DOHH2 (cell line): ENCODE data around the gene BBX.
"Not testable (repeated sequence)": the region's sequence is repeated elsewhere in the genome, so short reads cannot be mapped to it uniquely, and the experiment has no call there.

Experiments
- H3F3A ChIP-seq: fragments of 200-600 bp; sonication (generic), shearing (Covaris generic); 2 replicates; pipeline ENCODE4 v1.6.0; 2016; ENCODE audit warnings: antibody characterized with exemption, mild to moderate bottlenecking; ENCODE audit not compliant: control insufficient read depth, insufficient read depth
- H3K27ac ChIP-seq: fragments of 200-600 bp; sonication (generic); 2 replicates; pipeline ENCODE4 v1.5.1; 2014; ENCODE audit warnings: low read depth, mild to moderate bottlenecking, low read length, moderate library complexity
- H3K27me3 ChIP-seq: fragments of 200-600 bp; sonication (generic); 2 replicates; pipeline ENCODE4 v1.6.1; 2014; ENCODE audit warnings: mild to moderate bottlenecking, low read length, mixed read lengths; ENCODE audit not compliant: control insufficient read depth
- H3K36me3 ChIP-seq: fragments of 200-600 bp; sonication (generic); 2 replicates; pipeline ENCODE4 v1.6.1; 2014; ENCODE audit warnings: mild to moderate bottlenecking, low read length, moderate library complexity, mixed read lengths; ENCODE audit not compliant: control insufficient read depth
- H3K4me1 ChIP-seq: fragments of 200-600 bp; sonication (generic); 2 replicates; pipeline ENCODE4 v1.6.1; 2014; ENCODE audit warnings: mild to moderate bottlenecking, low read length, mixed read lengths; ENCODE audit not compliant: control insufficient read depth
- H3K4me2 ChIP-seq: fragments of 200-600 bp; sonication (generic); 2 replicates; pipeline ENCODE4 v1.6.0; 2014; ENCODE audit warnings: mild to moderate bottlenecking, low read length, moderate library complexity
- H3K4me3 ChIP-seq: fragments of 200-600 bp; sonication (generic); 2 replicates; pipeline ENCODE4 v1.5.1; 2014; ENCODE audit warnings: mild to moderate bottlenecking, low read length, mixed read lengths
- H3K79me2 ChIP-seq: fragments of 200-600 bp; sonication (generic); 2 replicates; pipeline ENCODE4 v1.6.1; 2014; ENCODE audit warnings: mild to moderate bottlenecking, low read length, mixed read lengths; ENCODE audit not compliant: control insufficient read depth
- H3K9me2 ChIP-seq: fragments of 200-600 bp; sonication (generic); replicated peaks from 2 replicates; pipeline ENCODE4 v1.6.1; 2014; ENCODE audit warnings: mild to moderate bottlenecking, low read length, mixed read lengths; ENCODE audit not compliant: control insufficient read depth
- H3K9me3 ChIP-seq: fragments of 200-600 bp; sonication (generic); 2 replicates; pipeline ENCODE4 v1.6.1; 2014; ENCODE audit warnings: antibody characterized with exemption, low read length, mixed read lengths; ENCODE audit not compliant: control insufficient read depth, insufficient read depth
- H4K20me1 ChIP-seq: fragments of 200-600 bp; sonication (generic); 2 replicates; pipeline ENCODE4 v1.6.0; 2014; ENCODE audit warnings: low read depth, mild to moderate bottlenecking, antibody characterized with exemption, low read length, moderate library complexity; ENCODE audit not compliant: control insufficient read depth, insufficient read depth
- CTCF ChIP-seq: fragments of 200-600 bp; sonication (generic); IDR thresholded peaks from one replicate; pipeline ENCODE4 v1.5.1; 2014; ENCODE audit warnings: antibody characterized with exemption, mild to moderate bottlenecking, low read depth, low read length; ENCODE audit not compliant: poor library complexity, severe bottlenecking
- EZH2phosphoT487 ChIP-seq: fragments of 200-600 bp; sonication (generic); IDR thresholded peaks from 2 replicates; pipeline ENCODE4 v1.6.1; 2017; ENCODE audit warnings: borderline replicate concordance, mild to moderate bottlenecking, antibody characterized with exemption, low read length, moderate library complexity, mixed read lengths

Gene BBX

GRCh38 chr3:107689355-107689754, 166.6 kb downstream of the BBX start:
- Histone ChIP-seq H3K4me1 (no peaks in the 10 kb centered on the region), H3F3A (peaks cover 6% of the 10 kb centered on the region; the same call in 1 of the 2 replicates), H3K9me2 (no peaks in the 10 kb centered on the region), H3K79me2 (peaks cover 4% of the 10 kb centered on the region), H3K4me2 (no peak overlapping the region), H3K9me3 (no peaks in the 10 kb centered on the region), H3K4me3 (no peak overlapping the region), H3K36me3 (no peaks in the 10 kb centered on the region), H3K27ac (no peak overlapping the region), H4K20me1 (no peaks in the 10 kb centered on the region), H3K27me3 (no peaks in the 10 kb centered on the region)
- TF ChIP-seq EZH2phosphoT487 (no peak), CTCF (no peak)

GRCh38 chr3:107690522-107691138, 167.9 kb downstream of the BBX start:
- Histone ChIP-seq H3K36me3 (no peaks in the 10 kb centered on the region), H3K27ac (no peak overlapping the region), H3K9me3 (no peaks in the 10 kb centered on the region), H4K20me1 (no peaks in the 10 kb centered on the region), H3K4me1 (no peaks in the 10 kb centered on the region), H3K4me2 (no peak overlapping the region), H3K9me2 (no peaks in the 10 kb centered on the region), H3K4me3 (no peak overlapping the region), H3K27me3 (no peaks in the 10 kb centered on the region), H3K79me2 (peaks cover 4% of the 10 kb centered on the region), H3F3A (peaks cover 6% of the 10 kb centered on the region; the same call in 1 of the 2 replicates)
- peak; percentile 71 for TF ChIP-seq CTCF
- TF ChIP-seq EZH2phosphoT487: no peak

GRCh38 chr3:107691984-107692383, 169.2 kb downstream of the BBX start:
- H4K20me1 ChIP-seq, H3K79me2 ChIP-seq, H3K4me1 ChIP-seq, H3F3A ChIP-seq, H3K4me3 ChIP-seq, H3K27ac ChIP-seq, H3K9me3 ChIP-seq, H3K9me2 ChIP-seq, H3K27me3 ChIP-seq, H3K36me3 ChIP-seq, H3K4me2 ChIP-seq: not testable (repeated sequence)

- not testable (repeated sequence) for H3K4me3 ChIP-seq, H3K27ac ChIP-seq, H3K4me1 ChIP-seq, H3F3A ChIP-seq, H3K9me3 ChIP-seq, H3K4me2 ChIP-seq, H3K27me3 ChIP-seq, H4K20me1 ChIP-seq, H3K79me2 ChIP-seq, H3K36me3 ChIP-seq, H3K9me2 ChIP-seq
Measured at GRCh38 chr3:107697348-107697747, 174.6 kb downstream of the BBX start.

GRCh38 chr3:107697855-107698254, 175.1 kb downstream of the BBX start:
- H3K9me3 ChIP-seq, H3K36me3 ChIP-seq, H4K20me1 ChIP-seq, H3K27ac ChIP-seq, H3K9me2 ChIP-seq, H3K4me2 ChIP-seq, H3K27me3 ChIP-seq, H3F3A ChIP-seq, H3K4me1 ChIP-seq, H3K79me2 ChIP-seq, H3K4me3 ChIP-seq: not testable (repeated sequence)
